ENCODE measurements around the gene ZP3.

DNA sequence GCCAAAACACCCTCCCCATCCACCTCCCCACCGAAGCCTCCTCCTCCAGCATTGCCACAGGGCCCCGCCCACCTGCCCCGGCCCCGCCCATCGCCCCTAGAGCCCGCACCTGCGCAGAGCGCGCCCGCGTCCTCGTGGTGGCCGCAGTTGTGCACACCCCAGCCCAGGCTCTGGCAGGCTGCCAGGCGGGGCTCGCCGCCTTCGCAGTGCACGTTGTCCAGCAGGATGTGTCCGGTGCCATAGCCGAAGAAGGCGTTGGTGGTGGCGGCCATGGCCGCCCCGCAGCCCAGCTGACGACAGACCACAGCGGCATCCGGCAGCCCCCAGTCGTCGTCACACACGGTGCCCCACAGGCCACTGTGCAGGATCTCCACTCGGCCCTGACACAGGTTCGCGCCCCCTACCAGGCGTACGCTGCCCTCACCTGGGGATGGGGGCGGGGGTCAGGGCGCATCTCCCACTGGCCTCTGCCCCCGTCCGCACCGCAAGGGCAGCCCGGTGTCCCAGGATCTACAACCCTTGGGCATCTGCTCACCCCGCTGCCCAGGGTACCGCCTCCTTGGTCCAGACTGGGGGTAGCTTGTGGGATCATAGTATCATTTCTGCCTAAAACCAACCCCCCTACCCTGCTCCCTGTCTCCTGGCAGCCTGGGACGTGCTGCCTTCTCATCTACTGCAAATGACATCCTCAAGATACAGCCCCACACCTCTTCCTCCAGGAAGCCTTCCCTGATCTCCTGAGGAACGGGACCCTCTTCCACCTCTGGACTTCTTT, 27.2 kb upstream of the ZP3 start:
- TF ChIP-seq EZH2phosphoT487 (IDR thresholded peaks at IDR 0.05; ENCODE audit: insufficient read depth, low read depth) (no peak), EZH2 (IDR thresholded peaks at IDR 0.05; ENCODE audit: insufficient read depth, poor library complexity, severe bottlenecking) (no peak)
